ENCODE data around the gene TMSB4X. TPM values are rescaled to one million over a fixed set of nuclear protein-coding genes. Genes with fewer than 3 reads are reported as not detected.

TMSB4X gene
- polyA plus RNA-seq, 1 donor, result 2,768 TPM

DNA sequence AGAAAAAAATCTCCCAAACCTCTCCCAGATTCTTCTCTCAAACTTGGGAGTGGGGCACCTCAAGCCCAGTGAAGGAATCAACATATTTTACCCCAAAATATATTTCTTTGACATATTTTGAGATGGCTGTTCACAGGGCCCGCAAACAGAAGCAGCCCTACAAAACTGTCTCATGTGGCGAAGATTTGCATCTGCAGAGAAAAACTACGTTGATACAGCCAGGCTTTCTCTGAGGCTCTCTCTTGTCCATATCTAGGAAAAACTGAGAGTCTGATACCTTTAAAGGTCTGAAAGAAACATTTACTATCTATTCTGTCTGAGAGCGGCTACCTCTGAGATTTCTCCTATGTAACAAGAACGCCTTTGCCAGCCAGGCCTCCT lies 23.3 kb upstream of the TMSB4X start:
- H3K4me3 ChIP-seq (ENCODE audit: low read length), result no peak overlapping the region
- no peak overlapping the region for H3K27ac ChIP-seq (ENCODE audit: low read length)
- H3K9me3 ChIP-seq (ENCODE audit: control insufficient read depth, low read depth, low read length), result no peaks in the 10 kb centered on the region
- no peak for DNase-seq
- H3K36me3 ChIP-seq (ENCODE audit: control insufficient read depth, insufficient read depth, low read length), result no peaks in the 10 kb centered on the region
- peaks cover 24% of the 10 kb centered on the region for H3K4me1 ChIP-seq (ENCODE audit: control insufficient read depth, insufficient read depth, low read length)
- WGBS (ENCODE audit: insufficient coverage, low lambda C conversion rate), result no CpG with 5 or more reads among the region's 5 CpGs
- H3K27me3 ChIP-seq (ENCODE audit: control insufficient read depth, insufficient read depth, low read length), result no peaks in the 10 kb centered on the region

- Histone ChIP-seq H3K27ac (ENCODE audit: low read length) (no peak overlapping the region), H3K4me1 (ENCODE audit: control insufficient read depth, insufficient read depth, low read length) (peaks cover 20% of the 10 kb centered on the region), H3K4me3 (ENCODE audit: low read length) (no peak overlapping the region), H3K36me3 (ENCODE audit: control insufficient read depth, insufficient read depth, low read length) (no peaks in the 10 kb centered on the region), H3K27me3 (ENCODE audit: control insufficient read depth, insufficient read depth, low read length) (no peaks in the 10 kb centered on the region), H3K9me3 (ENCODE audit: control insufficient read depth, low read depth, low read length) (no peaks in the 10 kb centered on the region)
- no CpG with 5 or more reads among the region's 8 CpGs for WGBS (ENCODE audit: insufficient coverage, low lambda C conversion rate)
- no peak for DNase-seq
Measured at GRCh38 chrX:12953420-12953819, 21.5 kb upstream of the TMSB4X start.

- DNase-seq, result no peak
- WGBS (ENCODE audit: insufficient coverage, low lambda C conversion rate), result no CpG with 5 or more reads among the region's 9 CpGs
- Histone ChIP-seq H3K27ac (ENCODE audit: low read length) (no peak overlapping the region), H3K9me3 (ENCODE audit: control insufficient read depth, low read depth, low read length) (no peaks in the 10 kb centered on the region), H3K4me1 (ENCODE audit: control insufficient read depth, insufficient read depth, low read length) (peaks cover 20% of the 10 kb centered on the region), H3K36me3 (ENCODE audit: control insufficient read depth, insufficient read depth, low read length) (no peaks in the 10 kb centered on the region), H3K27me3 (ENCODE audit: control insufficient read depth, insufficient read depth, low read length) (no peaks in the 10 kb centered on the region), H3K4me3 (ENCODE audit: low read length) (no peak overlapping the region)
Measured at GRCh38 chrX:12954376-12954775, 20.5 kb upstream of the TMSB4X start.

- no peak for DNase-seq
- Histone ChIP-seq H3K27ac (ENCODE audit: low read length) (no peak overlapping the region), H3K36me3 (ENCODE audit: control insufficient read depth, insufficient read depth, low read length) (no peaks in the 10 kb centered on the region), H3K4me1 (ENCODE audit: control insufficient read depth, insufficient read depth, low read length) (peaks cover 17% of the 10 kb centered on the region), H3K9me3 (ENCODE audit: control insufficient read depth, low read depth, low read length) (no peaks in the 10 kb centered on the region), H3K4me3 (ENCODE audit: low read length) (no peak overlapping the region), H3K27me3 (ENCODE audit: control insufficient read depth, insufficient read depth, low read length) (no peaks in the 10 kb centered on the region)
- WGBS (ENCODE audit: insufficient coverage, low lambda C conversion rate), result no CpG with 5 or more reads among the region's 4 CpGs
Measured at GRCh38 chrX:12954981-12955380, 19.9 kb upstream of the TMSB4X start.

GRCh38 chrX:12955882-12956703 lies 18.8 kb upstream of the TMSB4X start:
- no peaks in the 10 kb centered on the region for H3K9me3 ChIP-seq (ENCODE audit: control insufficient read depth, low read depth, low read length)
- H3K27ac ChIP-seq (ENCODE audit: low read length), result peak overlapping the region; percentile 64
- WGBS (ENCODE audit: insufficient coverage, low lambda C conversion rate), result no CpG with 5 or more reads among the region's 20 CpGs
- DNase-seq, result peak in 1 of 2 donors; percentile 46
- no peaks in the 10 kb centered on the region for H3K27me3 ChIP-seq (ENCODE audit: control insufficient read depth, insufficient read depth, low read length)
- peaks cover 10% of the 10 kb centered on the region for H3K4me1 ChIP-seq (ENCODE audit: control insufficient read depth, insufficient read depth, low read length)
- H3K4me3 ChIP-seq (ENCODE audit: low read length), result no peak overlapping the region
- no peaks in the 10 kb centered on the region for H3K36me3 ChIP-seq (ENCODE audit: control insufficient read depth, insufficient read depth, low read length)

- DNase-seq, result peak in 1 of 2 donors; percentile 67
- H3K36me3 ChIP-seq (ENCODE audit: control insufficient read depth, insufficient read depth, low read length), result no peaks in the 10 kb centered on the region
- no CpG with 5 or more reads among the region's 8 CpGs for WGBS (ENCODE audit: insufficient coverage, low lambda C conversion rate)
- no peaks in the 10 kb centered on the region for H3K27me3 ChIP-seq (ENCODE audit: control insufficient read depth, insufficient read depth, low read length)
- H3K4me3 ChIP-seq (ENCODE audit: low read length), result no peak overlapping the region
- H3K4me1 ChIP-seq (ENCODE audit: control insufficient read depth, insufficient read depth, low read length), result peaks cover 10% of the 10 kb centered on the region
- peaks cover 2% of the 10 kb centered on the region for H3K9me3 ChIP-seq (ENCODE audit: control insufficient read depth, low read depth, low read length)
- H3K27ac ChIP-seq (ENCODE audit: low read length), result peak overlapping the region; percentile 64
Measured at GRCh38 chrX:12956704-12957534, 18.0 kb upstream of the TMSB4X start.

- peaks cover 10% of the 10 kb centered on the region for H3K4me1 ChIP-seq (ENCODE audit: control insufficient read depth, insufficient read depth, low read length)
- no CpG with 5 or more reads among the region's 5 CpGs for WGBS (ENCODE audit: insufficient coverage, low lambda C conversion rate)
- no peak overlapping the region for H3K4me3 ChIP-seq (ENCODE audit: low read length)
- peaks cover 8% of the 10 kb centered on the region for H3K9me3 ChIP-seq (ENCODE audit: control insufficient read depth, low read depth, low read length)
- no peaks in the 10 kb centered on the region for H3K36me3 ChIP-seq (ENCODE audit: control insufficient read depth, insufficient read depth, low read length)
- no peak for DNase-seq
- no peaks in the 10 kb centered on the region for H3K27me3 ChIP-seq (ENCODE audit: control insufficient read depth, insufficient read depth, low read length)
- no peak overlapping the region for H3K27ac ChIP-seq (ENCODE audit: low read length)
Measured at GRCh38 chrX:12958059-12958458, 16.9 kb upstream of the TMSB4X start.

GRCh38 chrX:12958461-12958860 lies 16.4 kb upstream of the TMSB4X start:
- Histone ChIP-seq H3K27me3 (ENCODE audit: control insufficient read depth, insufficient read depth, low read length) (no peaks in the 10 kb centered on the region), H3K9me3 (ENCODE audit: control insufficient read depth, low read depth, low read length) (peaks cover 8% of the 10 kb centered on the region), H3K4me3 (ENCODE audit: low read length) (no peak overlapping the region), H3K27ac (ENCODE audit: low read length) (no peak overlapping the region), H3K4me1 (ENCODE audit: control insufficient read depth, insufficient read depth, low read length) (peaks cover 10% of the 10 kb centered on the region), H3K36me3 (ENCODE audit: control insufficient read depth, insufficient read depth, low read length) (no peaks in the 10 kb centered on the region)
- no peak for DNase-seq
- WGBS (ENCODE audit: insufficient coverage, low lambda C conversion rate), result no CpG with 5 or more reads among the region's 4 CpGs

- Histone ChIP-seq H3K27ac (ENCODE audit: low read length) (no peak overlapping the region), H3K9me3 (ENCODE audit: control insufficient read depth, low read depth, low read length) (peaks cover 8% of the 10 kb centered on the region), H3K4me1 (ENCODE audit: control insufficient read depth, insufficient read depth, low read length) (peaks cover 5% of the 10 kb centered on the region), H3K27me3 (ENCODE audit: control insufficient read depth, insufficient read depth, low read length) (no peaks in the 10 kb centered on the region), H3K36me3 (ENCODE audit: control insufficient read depth, insufficient read depth, low read length) (no peaks in the 10 kb centered on the region), H3K4me3 (ENCODE audit: low read length) (no peak overlapping the region)
- DNase-seq, result no peak
- WGBS (ENCODE audit: insufficient coverage, low lambda C conversion rate), result 60% methylated on average over 1 of the region's 2 CpGs
Measured at GRCh38 chrX:12961196-12961718, 13.7 kb upstream of the TMSB4X start.

DNA sequence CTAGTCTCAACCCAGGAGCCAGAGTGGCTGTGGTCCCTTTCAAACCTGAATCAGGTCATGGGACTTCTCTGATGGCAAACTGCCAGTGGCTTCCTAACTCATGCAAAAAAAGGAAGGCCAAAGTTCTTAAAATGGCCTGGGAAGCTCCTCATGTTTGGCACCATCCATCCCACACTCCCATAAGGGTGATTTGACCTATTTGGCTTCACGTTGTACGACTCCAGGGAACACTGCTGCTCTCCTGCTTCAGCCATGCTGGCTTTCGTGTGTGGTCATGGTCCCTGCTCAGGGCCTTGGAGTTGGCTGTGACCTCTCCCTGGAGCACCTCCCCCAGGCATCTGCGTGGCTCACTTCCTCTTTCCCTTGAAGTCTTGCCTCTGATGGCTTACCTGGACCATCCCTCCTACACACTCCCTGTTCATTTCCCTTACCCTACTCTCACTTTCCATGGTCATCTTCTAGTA lies 12.8 kb upstream of the TMSB4X start:
- no CpG with 5 or more reads among the region's 4 CpGs for WGBS (ENCODE audit: insufficient coverage, low lambda C conversion rate)
- no peaks in the 10 kb centered on the region for H3K27me3 ChIP-seq (ENCODE audit: control insufficient read depth, insufficient read depth, low read length)
- no peak overlapping the region for H3K27ac ChIP-seq (ENCODE audit: low read length)
- no peaks in the 10 kb centered on the region for H3K4me1 ChIP-seq (ENCODE audit: control insufficient read depth, insufficient read depth, low read length)
- H3K4me3 ChIP-seq (ENCODE audit: low read length), result no peak overlapping the region
- no peaks in the 10 kb centered on the region for H3K36me3 ChIP-seq (ENCODE audit: control insufficient read depth, insufficient read depth, low read length)
- H3K9me3 ChIP-seq (ENCODE audit: control insufficient read depth, low read depth, low read length), result peaks cover 8% of the 10 kb centered on the region
- DNase-seq, result no peak

Data from large intestine (tissue), 3 donors.